Neural cell (in vitro differentiated cells): ENCODE data around the gene LCN10. TPM values are rescaled to one million over a fixed set of nuclear protein-coding genes. Genes with fewer than 3 reads are reported as not detected.
"Not testable (repeated sequence)": the region's sequence is repeated elsewhere in the genome, so short reads cannot be mapped to it uniquely, and the experiment has no call there.

Experiments used
- H2AFZ ChIP-seq: fragments of 200-600, 300-800 bp; sonication (generic), shearing (Covaris generic); 2 replicates; pipeline ENCODE4 v1.6.0; 2014; ENCODE audit warnings: low read depth, mild to moderate bottlenecking, antibody characterized with exemption, low read length, moderate library complexity
- H3F3A ChIP-seq: fragments of 200-600 bp; shearing (Covaris generic); 2 replicates; pipeline ENCODE4 v1.6.1; 2016; ENCODE audit warnings: mild to moderate bottlenecking, moderate library complexity, mixed read lengths, antibody characterized with exemption, low read length; ENCODE audit not compliant: insufficient read depth, poor library complexity, severe bottlenecking
- H3K27ac ChIP-seq: fragments of 200-600, 300-800 bp; sonication (generic), shearing (Covaris generic); 2 replicates; pipeline ENCODE4 v1.5.1; 2014; ENCODE audit warnings: mild to moderate bottlenecking, low read length, moderate library complexity
- H3K27me3 ChIP-seq: fragments of 300-800, 200-600 bp; sonication (generic), shearing (Covaris generic); 2 replicates; pipeline ENCODE4 v1.6.0; 2014; ENCODE audit warnings: mild to moderate bottlenecking, low read depth, low read length, moderate library complexity; ENCODE audit not compliant: insufficient read depth
- H3K36me3 ChIP-seq: fragments of 300-800, 200-600 bp; sonication (generic), shearing (Covaris generic); 2 replicates; pipeline ENCODE4 v1.5.1; 2014; ENCODE audit warnings: mild to moderate bottlenecking, antibody characterized with exemption, low read length, moderate library complexity; ENCODE audit not compliant: insufficient read depth
- H3K4me2 ChIP-seq: fragments of 300-800, 200-600 bp; sonication (generic), shearing (Covaris generic); 2 replicates; pipeline ENCODE4 v1.6.0; 2014; ENCODE audit warnings: mild to moderate bottlenecking, low read length
- H3K4me3 ChIP-seq: fragments of 300-800, 200-600 bp; sonication (generic), shearing (Covaris generic); 2 replicates; pipeline ENCODE4 v1.5.1; 2014; ENCODE audit warnings: mild to moderate bottlenecking, low read length, moderate library complexity
- H3K79me2 ChIP-seq: fragments of 200-600 bp; shearing (Covaris generic); replicated peaks from 2 replicates; pipeline ENCODE4 v1.6.0; 2014; ENCODE audit warnings: mild to moderate bottlenecking, low read length, moderate library complexity; ENCODE audit not compliant: insufficient read depth
- H3K9ac ChIP-seq: fragments of 300-800, 200-600 bp; sonication (generic), shearing (Covaris generic); 2 replicates; pipeline ENCODE4 v1.6.1; 2016; ENCODE audit warnings: mild to moderate bottlenecking, low read length, mixed read lengths
- H3K9me2 ChIP-seq: fragments of 200-600 bp; shearing (Covaris generic); 2 replicates; pipeline ENCODE4 v1.6.1; 2016; ENCODE audit warnings: mild to moderate bottlenecking, low read length, mixed read lengths; ENCODE audit not compliant: insufficient read depth
- H3K9me3 ChIP-seq: fragments of 200-600, 300-800 bp; sonication (generic), shearing (Covaris generic); 2 replicates; pipeline ENCODE4 v1.6.1; 2016; ENCODE audit warnings: mild to moderate bottlenecking, mixed run types, low read length, moderate library complexity, mixed read lengths
- H4K20me1 ChIP-seq: fragments of 200-600 bp; shearing (Covaris generic); 2 replicates; pipeline ENCODE4 v1.6.1; 2016; ENCODE audit warnings: mild to moderate bottlenecking, mixed run types; ENCODE audit not compliant: insufficient read depth
- CTCF ChIP-seq: fragments of 450-650 bp; IDR thresholded peaks from 2 replicates; pipeline ENCODE4 v1.5.1; 2014; ENCODE audit warnings: antibody characterized with exemption, mild to moderate bottlenecking, moderate library complexity; ENCODE audit not compliant: poor library complexity, severe bottlenecking
- EP300 ChIP-seq: fragments of 450-650 bp; conservative IDR thresholded peaks from 2 replicates; pipeline ENCODE4 v1.6.1; 2014; ENCODE audit warnings: antibody characterized with exemption, mild to moderate bottlenecking, moderate library complexity; ENCODE audit not compliant: poor library complexity, severe bottlenecking
- EZH2 ChIP-seq: fragments of 200-600, 300-800 bp; shearing (Covaris generic), sonication (generic); IDR thresholded peaks from 2 replicates; pipeline ENCODE4 v1.6.1; 2014; ENCODE audit warnings: antibody characterized with exemption, low read length, borderline replicate concordance, mild to moderate bottlenecking; ENCODE audit not compliant: insufficient read depth, poor library complexity, severe bottlenecking
- MXI1 ChIP-seq: fragments of 450-650 bp; conservative IDR thresholded peaks from 2 replicates; pipeline ENCODE4 v1.6.1; 2014; ENCODE audit warnings: antibody characterized with exemption, mild to moderate bottlenecking; ENCODE audit not compliant: poor library complexity, severe bottlenecking
- POLR2AphosphoS5 ChIP-seq: IDR thresholded peaks from 2 replicates; pipeline ENCODE4 v1.6.1; 2012
- RAD21 ChIP-seq: fragments of 450-650 bp; conservative IDR thresholded peaks from 2 replicates; pipeline ENCODE4 v1.6.1; 2014; ENCODE audit warnings: antibody characterized with exemption, mild to moderate bottlenecking, moderate library complexity
- SMC3 ChIP-seq: fragments of 450-650 bp; conservative IDR thresholded peaks from 2 replicates; pipeline ENCODE4 v1.6.1; 2014; ENCODE audit warnings: antibody characterized with exemption, mild to moderate bottlenecking, moderate library complexity; ENCODE audit not compliant: poor library complexity
- TAF1 ChIP-seq: IDR thresholded peaks from 2 replicates; pipeline ENCODE4 v1.6.1; 2012; ENCODE audit warnings: low read depth
- polyA plus RNA-seq: library from polyadenylated mRNA; depleted of rRNA; stranded (reverse); fragments of >200 nt; gene quantifications from 2 replicates; pipeline ENCODE4 v1.2.3, GENCODE V29; 2014

LCN10 gene
- polyA plus RNA-seq, 1 donor from 2014 or later: not detected

GRCh38 chr9:136790640-136791515 lies 48.1 kb upstream of the LCN10 start, which contains the start of gene TMEM141:
TMEM141 (plus strand) TSS chr9:136791344; CDS start chr9:136791371, 27 bp downstream.
- Histone ChIP-seq H3K9ac (peak within 1 kb of the TSS; percentile 74), H2AFZ (peak within 1 kb of the TSS; percentile 85), H3K4me3 (peak within 1 kb of the TSS; percentile 85), H3F3A (peaks cover 3% of the 10 kb centered on the region), H3K79me2 (no peaks in the 10 kb centered on the region), H4K20me1 (no peaks in the 10 kb centered on the region), H3K27ac (peak within 1 kb of the TSS; percentile 66), H3K9me3 (no peaks in the 10 kb centered on the region), H3K4me2 (peak within 1 kb of the TSS; percentile 52), H3K36me3 (no peaks in the 10 kb centered on the region), H3K27me3 (no peaks in the 10 kb centered on the region), H3K9me2 (no peaks in the 10 kb centered on the region)
- TF ChIP-seq MXI1 (peak; percentile 22), EP300 (no peak), POLR2AphosphoS5 (peak; percentile 80), CTCF (no peak), TAF1 (peak; percentile 54)

GRCh38 chr9:136789523-136789937 lies 46.8 kb upstream of the LCN10 start:
- TF ChIP-seq SMC3: no peak
- TF ChIP-seq EZH2: no peak
- TF ChIP-seq RAD21: no peak
- TF ChIP-seq TAF1: no peak
- no peak for TF ChIP-seq POLR2AphosphoS5
- no peak for TF ChIP-seq MXI1
- Histone ChIP-seq H3K4me2 (no peak overlapping the region), H3K27me3 (no peaks in the 10 kb centered on the region), H3K27ac (no peak overlapping the region), H3K4me3 (no peak overlapping the region), H3K79me2 (no peaks in the 10 kb centered on the region), H3K9me3 (no peaks in the 10 kb centered on the region), H3K9ac (no peak overlapping the region), H2AFZ (no peak overlapping the region), H3F3A (peaks cover 3% of the 10 kb centered on the region), H3K36me3 (no peaks in the 10 kb centered on the region), H4K20me1 (no peaks in the 10 kb centered on the region), H3K9me2 (no peaks in the 10 kb centered on the region)

GRCh38 chr9:136788644-136789522 lies 46.1 kb upstream of the LCN10 start:
- H3K4me3 ChIP-seq, H3K9ac ChIP-seq, H3K9me3 ChIP-seq, H2AFZ ChIP-seq, H3F3A ChIP-seq, H3K27me3 ChIP-seq, H3K27ac ChIP-seq, H3K79me2 ChIP-seq, H3K4me2 ChIP-seq, H3K9me2 ChIP-seq, H3K36me3 ChIP-seq, H4K20me1 ChIP-seq: not testable (repeated sequence)
